ENCODE results near the gene ZNF469.
"Not testable (repeated sequence)": the region's sequence is repeated elsewhere in the genome, so short reads cannot be mapped to it uniquely, and the experiment has no call there.

ZNF469 gene

DNA sequence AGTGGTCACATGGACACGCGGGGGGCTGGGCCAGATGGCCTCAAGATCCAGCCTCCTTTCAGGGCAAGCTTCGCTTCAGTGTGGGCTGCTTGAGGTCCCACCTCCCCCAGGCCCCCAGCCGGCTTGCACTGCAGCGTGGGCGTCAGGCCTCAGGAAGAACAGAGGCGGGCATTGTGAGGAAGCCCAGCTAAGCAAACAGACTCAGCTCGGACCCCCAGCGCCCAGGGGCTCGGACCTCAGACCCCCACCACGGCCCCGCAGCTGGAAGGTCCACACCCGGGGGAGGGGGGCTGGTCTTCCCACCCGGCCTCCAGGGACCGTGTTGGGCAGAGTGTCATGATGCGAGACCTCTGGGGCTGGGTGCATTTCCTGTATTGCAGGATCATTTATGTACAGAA is 24.7 kb upstream of the ZNF469 start:
- no peak for DNase-seq (ENCODE audit: low read depth in 2 of 2)

DNA sequence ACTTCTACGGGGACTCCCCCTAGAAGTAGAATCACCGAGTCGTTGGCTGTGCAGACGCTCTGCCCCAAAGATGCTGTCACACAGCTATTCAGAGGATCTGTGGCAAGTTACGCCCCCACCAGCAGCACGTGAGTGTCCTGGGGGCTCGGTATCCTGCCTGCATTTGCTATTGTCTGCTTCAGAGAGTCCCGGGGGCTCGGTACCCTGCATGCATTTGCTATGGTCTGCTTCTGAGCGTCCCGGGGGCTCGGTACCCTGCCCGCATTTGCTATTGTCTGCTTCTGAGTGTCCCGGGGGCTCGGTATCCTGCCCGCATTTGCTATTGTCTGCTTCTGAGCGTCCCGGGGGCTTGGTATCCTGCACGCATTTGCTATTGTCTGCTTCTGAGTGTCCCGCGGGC is 23.8 kb upstream of the ZNF469 start:
- DNase-seq (ENCODE audit: low read depth in 2 of 2): no peak

DNA sequence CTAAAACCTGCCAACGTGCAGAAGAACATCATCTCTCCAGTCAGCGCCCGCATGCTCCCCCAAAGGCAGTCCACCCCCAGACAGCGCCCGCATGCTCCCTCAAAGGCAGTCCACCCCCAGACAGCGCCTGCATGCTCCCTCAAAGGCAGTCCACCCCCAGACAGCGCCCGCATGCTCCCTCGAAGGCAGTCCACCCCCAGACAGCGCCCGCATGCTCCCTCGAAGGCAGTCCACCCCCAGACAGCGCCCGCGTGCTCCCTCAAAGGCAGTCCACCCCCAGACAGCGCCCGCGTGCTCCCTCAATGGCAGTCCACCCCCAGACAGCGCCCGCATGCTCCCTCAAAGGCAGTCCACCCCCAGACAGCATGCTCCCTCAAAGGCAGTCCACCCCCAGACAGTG is 22.4 kb upstream of the ZNF469 start:
- not testable (repeated sequence) for DNase-seq (ENCODE audit: low read depth in 2 of 2)

DNA sequence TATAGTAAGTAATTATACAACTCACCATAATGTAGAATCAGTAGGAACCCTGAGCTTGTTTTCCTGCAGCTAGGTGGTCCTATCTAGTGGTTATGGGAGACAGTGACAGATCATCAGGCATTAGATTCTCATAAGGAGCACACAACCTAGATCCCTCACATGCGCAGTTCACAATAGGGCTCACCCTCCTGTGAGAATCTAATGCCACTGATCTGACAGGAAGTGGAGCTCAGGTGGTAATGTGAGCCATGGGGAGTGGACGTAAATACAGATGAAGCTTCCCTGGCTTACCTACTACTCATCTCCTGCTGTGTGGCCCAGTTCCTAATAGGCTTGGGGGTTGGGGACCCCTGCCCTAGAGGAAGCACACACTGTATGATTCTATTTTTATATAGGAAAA is 21.8 kb upstream of the ZNF469 start:
- DNase-seq (ENCODE audit: low read depth in 2 of 2): no peak

DNA sequence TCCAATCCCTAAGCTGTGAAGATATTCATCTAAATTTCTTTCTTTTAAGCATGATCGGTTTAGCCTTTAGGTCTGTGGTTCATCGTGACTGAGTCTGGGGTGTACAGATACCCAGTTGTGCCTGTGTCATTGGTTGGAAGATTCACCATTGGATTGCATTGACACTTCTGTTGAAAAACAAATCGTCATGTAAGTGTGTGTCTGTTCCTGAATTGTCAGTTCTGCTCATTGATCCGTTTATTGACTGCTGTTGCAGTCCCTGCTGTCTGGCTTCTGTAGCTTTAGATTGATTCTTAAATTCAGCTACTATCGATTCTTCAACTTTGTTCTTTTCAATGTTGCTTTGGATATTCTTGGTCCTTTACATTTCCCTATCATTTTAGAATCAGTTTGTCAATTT is 21.0 kb upstream of the ZNF469 start:
- DNase-seq (ENCODE audit: low read depth in 2 of 2): no peak

DNA sequence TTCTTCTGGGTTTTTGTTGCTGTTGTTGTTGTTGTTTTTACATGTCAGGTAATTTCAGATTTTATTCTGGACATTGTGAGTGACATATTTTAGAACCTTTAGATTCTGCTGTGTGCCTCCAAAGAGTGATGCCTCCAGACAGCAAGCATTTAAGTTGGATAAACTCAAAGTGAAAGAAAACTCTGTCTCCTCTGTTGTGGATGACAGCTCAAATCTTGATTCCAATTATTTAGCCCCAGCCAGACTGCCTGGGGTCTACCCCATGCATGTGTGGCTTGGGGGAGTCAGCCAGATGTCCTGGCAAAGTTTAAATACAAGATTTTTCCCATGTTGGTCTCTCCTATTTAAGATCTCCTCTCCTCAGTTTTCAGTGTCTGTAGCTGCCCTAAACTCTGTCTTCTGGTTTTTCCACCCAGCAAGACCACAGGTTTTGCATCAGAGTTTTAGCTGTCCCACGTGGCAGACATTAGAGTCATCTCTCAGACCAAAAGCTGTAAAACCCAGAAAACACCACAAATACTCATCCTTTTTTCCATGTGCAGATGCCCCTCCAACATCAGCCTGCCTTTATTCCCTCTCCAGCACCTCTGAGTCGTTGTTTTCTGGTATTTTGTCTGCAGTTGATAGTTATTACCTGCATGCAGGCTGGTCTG is 19.4 kb upstream of the ZNF469 start:
- DNase-seq (ENCODE audit: low read depth in 2 of 2): no peak

DNA sequence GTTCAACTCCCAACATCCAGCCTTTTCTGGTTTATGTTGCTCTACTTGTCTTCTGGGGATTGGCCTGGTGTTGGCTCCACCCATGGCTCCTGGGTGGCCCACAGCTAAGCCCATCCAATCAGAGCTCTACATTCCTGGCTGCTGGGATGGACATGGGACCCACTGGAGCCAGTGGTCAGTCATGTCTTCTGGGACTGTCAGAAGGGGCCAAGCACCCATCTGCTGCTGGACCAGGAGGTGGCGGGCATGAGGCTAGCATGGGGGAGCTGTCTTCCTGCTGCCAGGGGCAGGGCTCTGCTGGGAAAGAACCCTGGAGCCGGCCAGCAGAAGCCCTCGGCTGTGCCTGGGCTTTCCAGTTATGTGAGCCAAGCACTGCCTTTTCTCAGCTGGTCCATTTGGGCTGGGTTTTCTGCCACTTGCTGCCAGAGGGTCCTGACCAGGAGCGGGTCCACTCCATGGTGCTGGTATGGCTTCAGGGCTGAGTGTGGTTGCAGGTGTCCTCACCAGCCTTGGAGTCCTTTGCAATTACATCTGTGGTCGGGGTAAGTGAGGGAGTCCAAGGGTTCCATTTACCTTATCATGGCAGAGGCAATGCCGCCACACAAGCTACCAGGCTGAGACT is 17.4 kb upstream of the ZNF469 start:
- no peak for DNase-seq (ENCODE audit: low read depth in 2 of 2)

DNA sequence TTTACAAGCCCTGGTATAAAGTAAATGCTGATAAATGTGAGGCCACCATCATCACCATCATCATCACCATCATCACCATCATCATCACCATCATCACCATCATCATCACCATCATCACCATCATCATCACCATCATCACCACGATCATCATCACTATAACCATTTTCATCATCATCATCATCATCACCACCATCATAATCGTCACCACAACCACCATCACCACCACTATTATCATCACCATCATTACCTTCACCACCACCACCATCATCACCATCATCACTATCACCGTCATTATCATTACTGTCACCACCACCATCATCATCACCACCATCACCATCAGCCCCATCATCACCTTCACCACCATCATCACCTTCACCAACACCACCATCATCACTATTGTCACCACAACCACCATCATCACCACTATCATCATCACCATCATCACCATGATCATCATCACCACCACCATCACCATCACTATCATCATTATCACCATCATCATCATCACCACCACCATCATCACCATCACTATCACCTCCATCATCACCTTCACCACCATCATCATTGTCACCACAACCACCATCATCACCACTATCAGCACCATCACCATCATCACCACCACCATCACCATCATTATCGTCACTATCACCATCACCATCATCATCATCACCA is 16.6 kb upstream of the ZNF469 start:
- no peak for DNase-seq (ENCODE audit: low read depth in 2 of 2)

DNA sequence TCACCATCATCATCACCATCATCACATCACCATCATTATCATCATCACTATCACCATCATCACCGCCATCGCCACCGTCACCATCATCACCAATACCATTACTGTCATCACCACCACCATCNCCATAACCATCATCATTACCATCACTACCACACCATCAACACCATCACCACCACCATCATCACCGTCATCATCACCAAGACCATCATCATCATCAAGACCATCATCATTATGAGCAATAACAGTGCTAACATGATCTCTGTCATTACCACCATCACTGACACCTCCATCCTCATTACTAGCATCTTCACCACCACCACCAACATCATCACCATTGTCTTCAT is 16.1 kb upstream of the ZNF469 start:
- no peak for DNase-seq (ENCODE audit: low read depth in 2 of 2)

DNA sequence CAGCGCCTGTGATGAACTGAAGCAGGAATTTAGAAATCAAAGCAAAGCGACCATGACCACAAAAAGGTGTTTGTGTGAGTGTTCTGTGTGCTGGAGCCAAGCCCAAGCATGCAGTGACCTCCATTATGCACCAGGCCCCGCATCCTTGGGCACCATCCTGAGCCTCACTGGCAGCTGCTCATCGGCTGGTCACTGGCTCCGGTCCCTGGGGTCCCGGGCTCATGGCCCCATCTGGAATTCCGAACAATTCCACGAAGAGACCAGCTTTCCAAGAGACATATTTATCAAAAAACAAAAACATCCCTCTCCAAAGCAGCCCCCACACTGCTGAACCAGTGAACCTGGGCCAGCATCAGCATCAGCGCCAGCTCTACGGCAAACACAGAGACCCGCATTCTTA is 15.2 kb upstream of the ZNF469 start:
- no peak for DNase-seq (ENCODE audit: low read depth in 2 of 2)

DNA sequence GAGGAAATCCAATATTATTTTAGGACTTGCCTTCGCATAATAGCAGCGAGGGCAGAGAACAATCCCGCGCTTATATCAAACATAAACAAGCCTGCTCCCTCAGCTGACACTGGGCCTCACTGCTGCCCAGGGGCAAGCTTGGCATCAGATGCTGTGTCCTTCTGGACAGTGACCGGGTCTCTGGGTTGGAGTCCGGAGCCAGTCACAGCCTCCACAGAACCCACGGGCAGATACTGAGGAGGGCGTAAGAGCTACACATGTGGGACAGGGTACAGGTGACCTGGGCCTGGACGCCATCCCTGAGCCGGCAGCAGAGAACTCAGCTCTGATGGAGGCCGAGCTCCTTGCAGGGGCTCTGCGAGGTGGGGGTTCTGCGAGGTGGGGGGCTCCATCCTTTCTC is 14.7 kb upstream of the ZNF469 start:
- DNase-seq (ENCODE audit: low read depth in 2 of 2): no peak

DNA sequence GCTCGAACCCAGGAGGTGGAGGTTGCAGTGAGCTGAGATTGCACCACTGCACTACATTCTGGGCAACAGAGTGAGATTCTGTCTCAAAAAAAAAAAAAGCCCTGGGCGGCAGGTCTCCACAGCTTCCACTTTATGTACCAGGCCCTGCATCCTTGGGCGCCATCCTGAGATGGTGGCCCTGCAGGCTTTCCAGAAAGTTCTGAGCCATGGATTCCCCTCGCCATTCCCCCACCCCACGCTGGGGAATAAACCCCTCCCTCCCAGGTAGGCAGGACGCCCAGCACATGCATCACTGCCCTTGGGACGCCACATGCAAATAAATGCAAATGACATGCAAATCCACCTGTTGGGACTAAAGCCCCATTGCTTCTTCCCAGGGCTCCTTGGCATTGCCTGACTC is 13.8 kb upstream of the ZNF469 start:
- DNase-seq (ENCODE audit: low read depth in 2 of 2): no peak

DNA sequence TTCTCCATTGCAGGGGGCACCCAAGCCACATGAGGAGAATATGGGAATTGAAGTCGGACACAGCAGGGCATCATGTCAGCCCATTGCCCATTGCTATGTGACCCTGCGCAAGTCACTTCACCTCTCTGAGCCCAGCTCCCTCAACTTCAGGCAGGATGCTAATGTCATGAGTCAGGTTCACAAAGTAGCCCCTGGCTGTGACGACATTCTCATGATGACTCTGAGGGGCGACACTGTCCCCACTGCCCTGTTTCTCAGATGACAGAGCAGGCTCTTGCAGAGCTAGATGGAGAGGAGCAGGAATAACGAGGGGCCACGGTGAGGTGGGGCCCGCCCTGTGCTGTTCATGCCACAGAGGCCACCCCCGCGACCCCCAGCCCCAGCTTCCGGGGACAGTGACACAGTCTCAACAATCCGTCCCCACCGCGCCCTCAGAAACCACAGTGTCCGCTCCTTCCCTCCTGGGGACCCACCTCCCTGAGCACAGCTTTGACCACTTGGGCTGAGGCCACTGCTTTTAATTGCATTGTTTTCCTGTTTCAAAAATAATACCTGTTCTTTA is 13.2 kb upstream of the ZNF469 start:
- DNase-seq (ENCODE audit: low read depth in 2 of 2): no peak

DNA sequence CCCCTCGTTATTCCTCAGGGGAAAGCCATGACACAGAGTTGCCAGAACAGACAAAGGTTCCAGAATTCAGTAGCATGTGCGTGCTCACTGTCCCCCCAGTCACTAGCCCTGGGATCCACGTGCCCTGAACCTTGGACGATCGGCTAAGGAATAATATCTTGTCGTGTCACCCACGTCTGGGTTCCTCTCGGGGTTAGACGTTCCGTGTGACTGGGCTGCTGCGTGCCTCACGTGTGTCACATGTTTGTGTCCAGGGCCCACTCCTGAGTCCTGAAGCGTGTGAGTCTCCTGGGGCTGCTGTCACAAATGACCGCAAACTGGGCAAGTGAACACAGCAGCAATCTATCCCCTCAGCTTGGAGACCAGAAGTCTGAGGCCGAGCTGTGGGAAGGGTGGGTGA is 12.4 kb upstream of the ZNF469 start:
- DNase-seq (ENCODE audit: low read depth in 2 of 2): no peak

DNA sequence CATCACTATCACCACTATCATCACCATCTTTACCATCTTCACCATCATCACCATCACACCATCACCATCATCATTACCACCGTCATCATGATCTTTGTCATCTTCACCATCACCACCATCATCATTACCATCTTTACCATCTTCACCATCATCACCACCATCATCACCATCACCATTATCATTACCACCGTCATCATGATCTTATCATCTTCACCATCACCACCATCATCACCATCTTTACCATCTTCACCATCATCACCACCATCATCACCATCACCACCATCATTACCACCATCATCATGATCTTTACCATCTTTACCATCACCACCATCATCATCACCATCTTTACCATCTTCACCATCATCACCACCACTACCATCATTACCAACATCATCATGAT is 10.2 kb upstream of the ZNF469 start:
- DNase-seq (ENCODE audit: low read depth in 2 of 2): no peak

DNA sequence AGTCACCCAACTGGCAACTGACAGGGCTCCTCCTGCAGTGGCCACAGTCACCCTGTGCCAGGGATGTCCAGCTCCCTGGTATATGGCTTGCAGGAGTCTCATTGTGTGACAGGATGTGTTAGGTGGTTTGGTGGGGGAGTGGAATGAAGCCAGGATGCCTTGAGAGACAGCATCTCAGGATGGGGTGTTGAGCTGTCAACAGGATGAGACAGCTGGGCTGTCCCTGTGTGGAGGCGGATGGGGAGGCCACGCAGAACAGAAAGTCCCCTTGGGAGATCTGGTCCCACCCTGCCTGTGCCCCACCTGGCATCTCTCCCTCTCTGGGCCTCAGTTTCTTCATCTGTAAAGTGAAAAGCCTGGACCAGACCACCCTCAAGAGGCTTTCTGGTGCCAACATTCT is 9.5 kb upstream of the ZNF469 start:
- no peak for DNase-seq (ENCODE audit: low read depth in 2 of 2)

DNA sequence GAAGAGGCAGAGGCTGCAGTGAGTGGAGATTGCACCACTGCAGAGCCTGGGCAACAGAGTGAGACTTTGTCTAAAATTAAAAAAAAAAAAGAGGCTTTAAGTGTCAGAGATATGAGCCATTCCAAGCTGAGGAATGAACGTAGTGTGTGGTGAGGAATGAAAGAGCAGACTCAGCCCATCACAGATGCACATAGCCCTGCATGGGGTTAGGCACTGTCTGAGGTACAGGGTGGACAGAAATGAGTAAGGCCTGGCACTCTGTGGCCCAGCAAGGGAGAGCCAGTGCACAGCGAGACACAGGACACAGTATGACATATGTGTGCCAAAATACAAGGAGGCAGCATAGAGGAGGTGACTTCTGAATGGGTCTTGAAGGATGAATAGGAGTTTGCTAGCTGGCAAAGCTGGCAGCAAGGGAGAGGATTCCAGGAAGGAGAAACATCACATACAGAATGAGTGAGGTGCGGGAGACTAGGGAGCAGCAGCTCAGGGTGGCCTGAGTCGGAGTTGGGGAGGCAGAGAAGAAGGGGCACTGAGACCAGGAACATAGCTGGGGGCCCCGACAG is 8.7 kb upstream of the ZNF469 start:
- no peak for DNase-seq (ENCODE audit: low read depth in 2 of 2)

DNA sequence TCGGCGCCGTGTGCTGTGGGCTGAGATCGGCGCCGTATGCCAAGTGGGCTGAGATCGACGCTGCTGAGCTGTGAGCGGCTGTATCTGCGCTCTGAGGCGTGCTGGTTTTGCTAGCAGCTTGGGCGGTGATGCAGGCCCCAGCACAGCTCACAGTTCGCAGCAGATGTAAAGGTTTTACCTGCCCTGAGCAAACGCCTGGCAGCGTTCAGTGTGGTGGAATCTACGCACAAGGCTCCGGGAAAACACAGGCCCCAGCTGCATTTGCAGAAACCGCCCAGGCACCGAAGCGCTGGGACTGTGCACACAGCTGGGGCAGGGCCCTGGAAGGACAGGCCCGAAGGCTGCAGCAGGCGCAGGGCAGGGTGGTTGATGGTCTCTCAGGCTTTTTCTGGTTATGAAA is 8.0 kb upstream of the ZNF469 start:
- DNase-seq (ENCODE audit: low read depth in 2 of 2): no peak

DNA sequence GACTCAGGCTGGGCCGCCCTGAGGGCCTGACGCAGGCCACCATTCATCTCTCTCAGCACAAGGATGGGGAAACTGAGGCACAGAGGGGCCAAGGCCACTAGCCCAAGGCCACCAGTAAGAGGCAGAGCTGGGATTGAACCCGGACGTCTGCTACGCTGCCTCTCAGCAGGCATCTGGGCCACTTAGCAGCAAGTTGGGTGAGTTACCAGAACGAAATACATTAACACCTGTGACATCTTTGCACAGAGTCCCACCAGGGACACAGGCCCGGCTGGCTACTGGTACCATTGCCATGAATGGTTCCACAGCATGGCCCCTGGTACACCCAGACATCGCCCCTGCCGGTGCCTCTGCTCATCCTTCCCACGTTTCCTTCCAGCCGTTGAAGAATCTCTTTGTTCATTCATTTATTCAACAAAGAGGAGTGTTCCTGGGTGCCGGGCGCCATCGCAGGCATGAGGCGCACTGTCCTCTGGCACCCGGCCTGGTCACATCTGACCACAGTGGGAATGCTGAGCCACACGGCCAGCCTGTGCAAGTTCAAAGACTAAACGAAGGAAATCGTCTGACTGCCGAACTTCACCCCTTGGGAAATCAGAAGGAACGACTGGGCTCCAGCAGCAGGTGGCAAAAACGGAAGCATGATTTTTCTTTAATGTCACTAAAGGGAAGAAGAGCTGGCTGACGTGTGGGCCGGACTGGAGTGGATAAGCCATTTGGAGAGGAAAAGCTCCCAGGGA is 7.4 kb upstream of the ZNF469 start:
- DNase-seq (ENCODE audit: low read depth in 2 of 2): no peak

DNA sequence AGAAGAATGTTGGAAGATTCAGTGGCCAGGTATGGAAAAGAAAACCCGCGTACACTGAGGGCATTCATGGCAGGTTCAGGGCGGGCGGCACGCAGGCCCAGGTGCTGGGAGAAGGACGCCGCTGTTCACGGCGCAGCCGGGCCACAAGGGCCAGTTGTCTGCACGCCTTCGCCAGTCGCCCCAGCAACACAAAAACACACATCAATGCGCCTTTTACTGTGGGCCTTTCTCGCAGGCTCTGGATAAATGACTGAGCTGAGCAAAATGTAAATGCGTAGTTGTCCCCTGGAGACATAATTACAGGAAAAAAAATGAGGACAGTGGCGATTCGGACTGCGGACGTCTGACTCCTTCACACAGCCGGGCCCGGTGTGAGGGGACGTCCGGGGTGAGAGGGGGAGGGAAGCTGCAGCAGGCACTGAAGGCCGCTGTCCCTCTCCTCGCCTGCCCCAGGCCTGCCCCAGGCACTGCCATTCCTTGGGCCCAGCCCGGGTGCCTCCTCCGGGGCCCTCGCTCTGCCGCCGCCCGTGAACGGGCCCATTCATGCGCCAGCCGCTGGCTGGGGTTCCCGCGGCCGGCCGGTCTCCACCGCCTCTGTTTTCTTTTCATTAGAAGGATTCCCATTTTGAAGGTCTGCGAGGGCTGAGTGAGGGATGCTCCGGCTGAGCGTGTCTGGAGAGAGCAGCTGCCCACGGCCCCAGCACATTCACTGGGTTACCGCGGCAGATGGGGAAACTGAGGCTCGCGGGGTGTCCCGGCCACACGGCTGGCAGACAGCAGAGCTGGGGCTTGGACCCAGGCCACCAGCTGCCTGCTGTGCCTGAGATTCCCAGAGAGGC is 6.5 kb upstream of the ZNF469 start:
- no peak for DNase-seq (ENCODE audit: low read depth in 2 of 2)

All from stimulated activated CD8-positive, alpha-beta memory T cell treated with anti-CD3 and anti-CD28 coated beads, Interleukin-2, amount 100 ng/mL, for 1 hour (primary cell).